KMS-11 (cell line): ENCODE data around the gene GABBR2.

Experiments used
- H2AFZ ChIP-seq: fragments of 200-600 bp; sonication (generic); 2 replicates; pipeline ENCODE4 v1.6.1; 2016; ENCODE audit warnings: antibody characterized with exemption, mixed run types, low read depth
- H3K27ac ChIP-seq: fragments of 200-600 bp; sonication (generic); 2 replicates; pipeline ENCODE4 v1.6.1; 2016; ENCODE audit warnings: mild to moderate bottlenecking, mixed run types
- H3K27me3 ChIP-seq: fragments of 200-600 bp; sonication (generic); 2 replicates; pipeline ENCODE4 v1.6.1; 2017; ENCODE audit warnings: mild to moderate bottlenecking, low read depth, mixed run types, moderate library complexity; ENCODE audit not compliant: insufficient read depth
- H3K36me3 ChIP-seq: fragments of 200-600 bp; sonication (generic); 2 replicates; pipeline ENCODE4 v1.6.1; 2017; ENCODE audit warnings: mild to moderate bottlenecking, mixed run types; ENCODE audit not compliant: insufficient read depth
- H3K4me1 ChIP-seq: fragments of 200-600 bp; sonication (generic); 2 replicates; pipeline ENCODE4 v1.6.1; 2016; ENCODE audit warnings: mild to moderate bottlenecking, low read depth, mixed run types; ENCODE audit not compliant: poor library complexity, severe bottlenecking
- H3K4me2 ChIP-seq: fragments of 200-600 bp; sonication (generic); 2 replicates; pipeline ENCODE4 v1.7.0; 2016; ENCODE audit warnings: mild to moderate bottlenecking, mixed run types
- H3K4me3 ChIP-seq: fragments of 200-600 bp; sonication (generic); IDR thresholded peaks from 2 replicates; pipeline ENCODE4 v1.6.1; 2017; ENCODE audit warnings: low read depth, low read length, mixed read lengths; ENCODE audit not compliant: insufficient read depth
- H3K79me2 ChIP-seq: fragments of 200-600 bp; sonication (generic); 2 replicates; pipeline ENCODE4 v1.6.1; 2016; ENCODE audit warnings: low read depth, mixed run types; ENCODE audit not compliant: insufficient read depth
- H3K9ac ChIP-seq: fragments of 200-600 bp; sonication (generic); 2 replicates; pipeline ENCODE4 v1.6.1; 2016; ENCODE audit warnings: mild to moderate bottlenecking, mixed run types
- H4K20me1 ChIP-seq: fragments of 200-600 bp; sonication (generic); 2 replicates; pipeline ENCODE4 v1.6.1; 2016; ENCODE audit warnings: mild to moderate bottlenecking, mixed run types; ENCODE audit not compliant: insufficient read depth
- TF ChIP-seq, protein P1 (sequence below): fragments of 200-600 bp; sonication (generic); conservative IDR thresholded peaks from 2 replicates; pipeline ENCODE4 v1.6.1; 2017; ENCODE audit warnings: low read depth, mild to moderate bottlenecking, antibody characterized with exemption, low read length, moderate library complexity, mixed read lengths

Gene GABBR2

DNA sequence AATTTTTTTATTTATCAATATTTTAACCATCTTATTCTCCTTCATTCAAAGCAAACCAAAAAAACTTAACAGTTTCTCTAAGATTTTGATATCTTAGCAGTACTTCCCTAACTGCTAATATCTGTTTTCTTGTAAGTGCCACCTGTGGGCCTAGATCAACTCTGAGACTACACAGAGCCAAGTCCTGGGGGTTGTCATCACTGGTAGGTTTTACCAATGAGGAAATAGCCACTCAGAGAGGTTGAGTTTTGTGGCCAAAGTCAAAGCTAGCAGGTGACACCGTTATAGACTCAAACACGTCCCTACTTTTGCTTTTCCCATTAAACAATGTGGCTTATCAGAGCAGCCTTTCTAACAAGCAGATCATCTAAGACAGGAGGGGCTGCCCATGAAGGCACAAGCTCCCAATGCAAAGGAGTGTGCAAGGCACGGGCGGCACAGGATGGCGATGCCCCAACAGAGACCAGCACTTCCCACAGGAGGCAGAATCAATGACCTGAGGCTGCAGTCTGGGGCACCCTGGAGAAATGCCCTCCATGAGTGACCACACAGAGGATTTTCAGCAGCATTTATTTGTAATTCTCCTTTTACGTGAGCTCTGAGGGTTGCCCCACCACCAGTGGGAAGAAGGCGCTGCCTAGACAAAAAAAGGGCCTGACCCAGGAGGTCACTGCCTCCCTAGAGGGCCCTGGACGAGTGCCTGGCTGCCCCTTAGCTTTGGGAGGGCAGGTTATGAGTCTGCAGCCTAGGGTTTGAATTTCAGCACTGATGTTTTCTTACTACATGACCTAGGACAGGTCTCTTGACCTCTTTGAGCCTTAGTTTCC is 460.7 kb downstream of the GABBR2 start:
- Histone ChIP-seq H3K27ac (no peak overlapping the region), H3K4me1 (no peaks in the 10 kb centered on the region), H3K79me2 (no peaks in the 10 kb centered on the region), H3K4me3 (no peak overlapping the region), H3K4me2 (no peak overlapping the region), H3K9ac (no peak overlapping the region), H3K36me3 (no peaks in the 10 kb centered on the region), H3K27me3 (no peaks in the 10 kb centered on the region), H2AFZ (no peak overlapping the region), H4K20me1 (no peaks in the 10 kb centered on the region)
- TF ChIP-seq, protein P1, sequence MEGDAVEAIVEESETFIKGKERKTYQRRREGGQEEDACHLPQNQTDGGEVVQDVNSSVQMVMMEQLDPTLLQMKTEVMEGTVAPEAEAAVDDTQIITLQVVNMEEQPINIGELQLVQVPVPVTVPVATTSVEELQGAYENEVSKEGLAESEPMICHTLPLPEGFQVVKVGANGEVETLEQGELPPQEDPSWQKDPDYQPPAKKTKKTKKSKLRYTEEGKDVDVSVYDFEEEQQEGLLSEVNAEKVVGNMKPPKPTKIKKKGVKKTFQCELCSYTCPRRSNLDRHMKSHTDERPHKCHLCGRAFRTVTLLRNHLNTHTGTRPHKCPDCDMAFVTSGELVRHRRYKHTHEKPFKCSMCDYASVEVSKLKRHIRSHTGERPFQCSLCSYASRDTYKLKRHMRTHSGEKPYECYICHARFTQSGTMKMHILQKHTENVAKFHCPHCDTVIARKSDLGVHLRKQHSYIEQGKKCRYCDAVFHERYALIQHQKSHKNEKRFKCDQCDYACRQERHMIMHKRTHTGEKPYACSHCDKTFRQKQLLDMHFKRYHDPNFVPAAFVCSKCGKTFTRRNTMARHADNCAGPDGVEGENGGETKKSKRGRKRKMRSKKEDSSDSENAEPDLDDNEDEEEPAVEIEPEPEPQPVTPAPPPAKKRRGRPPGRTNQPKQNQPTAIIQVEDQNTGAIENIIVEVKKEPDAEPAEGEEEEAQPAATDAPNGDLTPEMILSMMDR = no peak

DNA sequence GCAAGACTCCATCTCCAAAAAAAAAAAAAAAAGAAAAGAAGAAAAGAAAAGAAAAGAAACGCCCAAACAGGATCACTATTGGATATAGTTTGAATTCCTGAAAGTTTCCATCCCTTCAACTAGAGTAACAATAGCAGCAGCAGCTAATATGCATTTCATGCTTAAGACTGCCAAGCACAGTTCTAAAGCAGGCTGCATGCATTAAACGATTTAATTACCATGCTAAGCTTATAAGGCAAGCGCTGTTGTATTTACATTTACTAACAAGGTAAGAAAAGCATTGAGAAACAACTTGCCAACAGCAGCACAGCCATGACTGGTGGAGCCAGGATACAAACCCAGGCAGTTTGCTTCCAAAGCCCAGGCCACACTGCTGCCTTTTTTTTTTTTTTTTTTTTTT is 466.3 kb downstream of the GABBR2 start:
- TF ChIP-seq, protein P1 = no peak
- no peaks in the 10 kb centered on the region for H3K36me3 ChIP-seq

DNA sequence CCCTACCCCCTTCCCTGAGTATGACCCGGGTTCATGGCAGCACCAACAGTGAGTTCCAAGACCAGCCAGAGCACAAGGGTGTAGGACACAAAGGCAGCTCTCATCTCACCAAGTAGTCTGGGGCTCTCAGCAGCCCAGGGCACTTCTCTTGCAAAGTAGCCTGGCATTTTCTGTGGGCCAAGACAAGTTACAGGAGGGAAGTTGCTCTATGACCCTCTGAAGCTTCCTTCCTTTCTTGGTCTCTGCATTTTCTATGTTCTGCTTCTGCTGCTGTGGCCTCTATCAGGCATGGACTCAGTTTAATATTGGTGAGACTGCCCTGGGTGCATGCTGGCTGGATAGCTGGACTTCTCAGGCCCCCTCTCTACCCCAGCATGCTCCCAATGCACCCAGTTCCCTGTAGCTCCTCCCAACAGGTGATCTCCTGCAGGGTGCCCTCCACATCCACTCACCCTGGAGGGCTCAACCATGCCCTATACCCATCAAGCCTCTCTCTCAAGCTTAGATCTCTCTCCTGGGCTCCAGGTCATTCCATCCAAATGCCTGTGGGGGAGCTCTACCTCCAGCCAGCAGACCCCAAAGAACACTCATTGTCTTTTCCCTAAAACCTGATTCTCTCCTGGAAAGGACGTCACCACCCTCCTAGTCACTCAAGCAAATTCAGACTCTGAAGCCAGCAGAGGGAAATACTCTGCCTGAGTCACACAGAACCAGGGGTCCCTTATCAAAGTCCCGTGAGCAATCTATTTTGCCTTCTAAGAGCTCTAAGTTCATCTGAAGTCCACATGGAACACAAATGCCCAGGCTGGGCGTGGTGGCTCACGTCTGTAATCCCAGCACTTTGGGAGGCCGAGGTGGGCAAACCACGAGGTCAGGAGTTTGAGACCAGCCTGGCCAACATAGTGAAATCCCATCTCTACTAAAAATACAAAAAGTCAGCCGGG is 467.1 kb downstream of the GABBR2 start:
- H3K4me3 ChIP-seq = no peak overlapping the region
- H3K79me2 ChIP-seq = no peaks in the 10 kb centered on the region
- no peak overlapping the region for H3K4me2 ChIP-seq
- no peaks in the 10 kb centered on the region for H3K27me3 ChIP-seq
- H3K4me1 ChIP-seq = no peaks in the 10 kb centered on the region
- H4K20me1 ChIP-seq = no peaks in the 10 kb centered on the region
- H3K36me3 ChIP-seq = no peaks in the 10 kb centered on the region
- TF ChIP-seq, protein P1 = no peak
- no peak overlapping the region for H3K9ac ChIP-seq
- no peak overlapping the region for H2AFZ ChIP-seq
- no peak overlapping the region for H3K27ac ChIP-seq

More for the DNA sequence above, 466.3 kb downstream of the GABBR2 start:
- H3K9ac ChIP-seq = no peak overlapping the region
- H3K27ac ChIP-seq = no peak overlapping the region
- H3K4me3 ChIP-seq = no peak overlapping the region
- no peaks in the 10 kb centered on the region for H3K4me1 ChIP-seq
- no peak overlapping the region for H3K4me2 ChIP-seq
- no peak overlapping the region for H2AFZ ChIP-seq
- H3K27me3 ChIP-seq = no peaks in the 10 kb centered on the region
- H4K20me1 ChIP-seq = no peaks in the 10 kb centered on the region
- H3K79me2 ChIP-seq = no peaks in the 10 kb centered on the region

DNA sequence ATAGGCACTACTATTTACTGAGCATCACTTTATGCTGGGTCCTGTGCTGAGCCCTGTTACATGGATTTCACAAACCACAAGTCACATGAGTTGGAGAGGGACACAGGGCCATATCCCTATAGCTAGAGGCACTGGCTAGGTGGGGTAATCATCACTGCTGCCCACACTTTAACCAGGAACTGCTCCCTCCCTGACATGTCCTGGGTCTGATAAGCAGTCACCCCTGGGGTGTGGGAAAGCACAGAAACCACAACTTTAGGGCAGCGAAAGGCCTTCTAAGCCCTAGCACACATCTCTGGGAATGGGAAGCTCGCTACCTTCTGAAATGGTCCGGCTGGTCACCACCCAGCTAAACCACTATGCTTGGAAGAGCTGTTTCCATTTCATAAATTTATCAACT is 468.3 kb downstream of the GABBR2 start:
- no peak overlapping the region for H3K27ac ChIP-seq
- no peaks in the 10 kb centered on the region for H3K36me3 ChIP-seq

More for the DNA sequence above, 468.3 kb downstream of the GABBR2 start:
- Histone ChIP-seq H3K4me1 (no peaks in the 10 kb centered on the region), H3K4me2 (no peak overlapping the region), H2AFZ (no peak overlapping the region), H3K4me3 (no peak overlapping the region), H4K20me1 (no peaks in the 10 kb centered on the region), H3K27me3 (no peaks in the 10 kb centered on the region), H3K79me2 (no peaks in the 10 kb centered on the region), H3K9ac (no peak overlapping the region)
- TF ChIP-seq, protein P1 = no peak
